ENCODE data around the gene CFAP74. TPM values are rescaled to one million over a fixed set of nuclear protein-coding genes. Genes with fewer than 3 reads are reported as not detected.

CFAP74 gene
- total and polyA plus RNA-seq, 3 donors from 2014 or later = 16.4 to 25.5 (median 24.9) TPM

DNA sequence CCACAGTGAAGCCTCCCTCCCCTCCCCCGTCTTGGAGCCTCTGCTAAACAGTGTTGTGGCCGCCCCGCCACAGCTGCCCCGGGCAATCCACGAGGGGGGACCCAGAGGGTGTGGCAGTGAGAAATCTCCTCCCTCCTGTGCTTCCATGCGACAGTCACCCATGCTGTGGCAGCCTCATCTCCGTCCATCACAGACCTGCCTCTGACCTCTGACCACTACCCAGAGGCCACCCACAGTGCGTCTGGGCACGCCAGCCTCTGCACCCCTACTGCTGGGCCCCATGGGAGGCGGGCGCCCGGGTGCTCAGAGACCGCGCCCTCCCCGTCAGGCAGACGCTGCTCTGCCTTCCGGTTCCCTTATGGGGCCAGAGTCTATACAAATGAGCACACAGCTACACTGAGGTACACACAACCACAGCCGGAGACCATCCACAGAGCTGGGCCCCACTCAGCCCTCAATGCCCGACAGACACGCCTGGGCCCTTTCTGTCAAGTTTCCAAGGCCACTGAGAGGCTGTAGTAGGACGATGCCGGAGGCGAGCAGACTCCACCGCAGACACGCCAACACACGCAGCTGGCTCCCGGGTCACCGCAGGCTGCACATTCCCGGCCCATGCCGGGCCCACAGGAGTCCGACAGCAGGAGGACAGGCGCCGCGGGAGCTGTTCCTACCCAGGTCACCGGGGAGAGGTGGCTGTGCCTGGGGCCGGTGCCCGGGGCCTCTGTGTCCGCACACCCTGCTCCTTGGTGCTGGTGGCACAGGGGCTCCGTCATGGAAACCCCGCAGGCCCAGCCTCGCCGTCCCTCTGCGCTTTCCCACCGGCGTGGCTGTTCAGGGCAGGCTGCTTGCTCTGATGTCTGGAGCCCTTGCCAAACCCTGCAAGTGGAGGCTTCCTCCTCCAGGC is 60.6 kb downstream of the CFAP74 start:
- intact Hi-C loops (cut with DNase I; ENCODE audit: low total_unique reads) = loop anchor here (5.0 kb wide), 1 partner anchor 99 kb away; no protein-coding TSS in a partner anchor
- 93 to 94% methylated on average over 23 to 33 of the region's 45 CpGs for WGBS, 2 donors

DNA sequence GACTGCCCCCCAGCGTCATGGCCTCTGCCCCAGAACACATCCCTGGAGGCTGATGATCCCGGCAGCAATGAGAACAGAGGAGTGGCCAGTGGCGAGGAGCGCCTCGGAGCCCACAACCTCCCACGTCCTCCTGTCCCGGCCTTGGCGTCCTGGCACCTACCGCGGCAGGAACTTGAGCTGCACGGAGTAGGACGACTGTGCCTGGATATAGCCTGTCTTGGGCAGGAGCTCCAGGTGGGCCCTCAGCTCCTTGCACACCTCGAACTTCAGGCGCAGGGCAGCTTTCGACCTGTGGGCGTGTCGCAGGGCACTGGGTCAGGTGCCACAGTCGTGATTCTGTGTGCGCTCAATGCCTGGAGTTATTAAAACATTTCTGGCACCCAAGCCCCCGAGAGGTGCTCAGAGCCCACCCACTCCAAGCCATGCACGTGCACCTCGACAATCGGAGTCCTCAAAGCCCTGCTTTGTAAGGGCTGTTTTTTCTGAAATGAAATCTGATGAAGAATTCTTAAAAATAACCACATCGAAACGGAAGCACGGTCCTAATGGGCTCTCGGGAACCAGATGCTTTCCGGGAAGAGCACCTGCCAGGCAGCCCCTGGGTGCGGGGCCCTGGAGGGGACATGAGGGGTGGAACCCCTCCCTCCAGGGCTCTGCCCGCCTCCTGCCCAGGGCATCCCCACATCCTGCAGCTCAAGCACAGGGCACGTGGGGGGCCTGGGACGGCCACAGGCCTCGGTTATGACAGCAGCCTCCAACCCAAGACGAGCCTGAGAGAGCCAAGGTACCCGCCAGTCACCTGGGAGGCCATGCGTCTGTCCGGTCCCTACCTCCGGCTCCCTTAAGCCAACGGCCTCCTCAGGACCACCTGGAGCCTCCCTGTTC is 61.5 kb downstream of the CFAP74 start:
- Histone ChIP-seq H3K27me3 (no peaks in the 10 kb centered on the region), H3K9me3 (no peaks in the 10 kb centered on the region), H3K4me1 (peaks cover 16% of the 10 kb centered on the region), H3K36me3 (ENCODE audit: low read depth, missing control alignments) (no peaks in the 10 kb centered on the region), H3K27ac (no peak overlapping the region), H3K4me3 (no peak overlapping the region)
- TF ChIP-seq, protein P1, sequence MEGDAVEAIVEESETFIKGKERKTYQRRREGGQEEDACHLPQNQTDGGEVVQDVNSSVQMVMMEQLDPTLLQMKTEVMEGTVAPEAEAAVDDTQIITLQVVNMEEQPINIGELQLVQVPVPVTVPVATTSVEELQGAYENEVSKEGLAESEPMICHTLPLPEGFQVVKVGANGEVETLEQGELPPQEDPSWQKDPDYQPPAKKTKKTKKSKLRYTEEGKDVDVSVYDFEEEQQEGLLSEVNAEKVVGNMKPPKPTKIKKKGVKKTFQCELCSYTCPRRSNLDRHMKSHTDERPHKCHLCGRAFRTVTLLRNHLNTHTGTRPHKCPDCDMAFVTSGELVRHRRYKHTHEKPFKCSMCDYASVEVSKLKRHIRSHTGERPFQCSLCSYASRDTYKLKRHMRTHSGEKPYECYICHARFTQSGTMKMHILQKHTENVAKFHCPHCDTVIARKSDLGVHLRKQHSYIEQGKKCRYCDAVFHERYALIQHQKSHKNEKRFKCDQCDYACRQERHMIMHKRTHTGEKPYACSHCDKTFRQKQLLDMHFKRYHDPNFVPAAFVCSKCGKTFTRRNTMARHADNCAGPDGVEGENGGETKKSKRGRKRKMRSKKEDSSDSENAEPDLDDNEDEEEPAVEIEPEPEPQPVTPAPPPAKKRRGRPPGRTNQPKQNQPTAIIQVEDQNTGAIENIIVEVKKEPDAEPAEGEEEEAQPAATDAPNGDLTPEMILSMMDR (IDR thresholded peaks at IDR 0.05) = no peak
- no peak for TF ChIP-seq POLR2A (IDR thresholded peaks at IDR 0.05)
- intact Hi-C loops (cut with DNase I; ENCODE audit: low total_unique reads) = loop anchor here (5.0 kb wide), 1 partner anchor 100 kb away; no protein-coding TSS in a partner anchor
- WGBS, 2 donors = 78 to 81% methylated on average over 27 to 39 of the region's 39 CpGs
- no peak for DNase-seq

More for the DNA sequence above, 60.6 kb downstream of the CFAP74 start:
- peaks cover 17% of the 10 kb centered on the region for H3K4me1 ChIP-seq
- H3K9me3 ChIP-seq = no peaks in the 10 kb centered on the region
- no peaks in the 10 kb centered on the region for H3K27me3 ChIP-seq
- no peaks in the 10 kb centered on the region for H3K36me3 ChIP-seq (ENCODE audit: low read depth, missing control alignments)
- H3K4me3 ChIP-seq = no peak overlapping the region
- DNase-seq = no peak
- H3K27ac ChIP-seq = no peak overlapping the region
- TF ChIP-seq POLR2A (IDR thresholded peaks at IDR 0.05) = no peak
- TF ChIP-seq, protein P1 (IDR thresholded peaks at IDR 0.05) = no peak

DNA sequence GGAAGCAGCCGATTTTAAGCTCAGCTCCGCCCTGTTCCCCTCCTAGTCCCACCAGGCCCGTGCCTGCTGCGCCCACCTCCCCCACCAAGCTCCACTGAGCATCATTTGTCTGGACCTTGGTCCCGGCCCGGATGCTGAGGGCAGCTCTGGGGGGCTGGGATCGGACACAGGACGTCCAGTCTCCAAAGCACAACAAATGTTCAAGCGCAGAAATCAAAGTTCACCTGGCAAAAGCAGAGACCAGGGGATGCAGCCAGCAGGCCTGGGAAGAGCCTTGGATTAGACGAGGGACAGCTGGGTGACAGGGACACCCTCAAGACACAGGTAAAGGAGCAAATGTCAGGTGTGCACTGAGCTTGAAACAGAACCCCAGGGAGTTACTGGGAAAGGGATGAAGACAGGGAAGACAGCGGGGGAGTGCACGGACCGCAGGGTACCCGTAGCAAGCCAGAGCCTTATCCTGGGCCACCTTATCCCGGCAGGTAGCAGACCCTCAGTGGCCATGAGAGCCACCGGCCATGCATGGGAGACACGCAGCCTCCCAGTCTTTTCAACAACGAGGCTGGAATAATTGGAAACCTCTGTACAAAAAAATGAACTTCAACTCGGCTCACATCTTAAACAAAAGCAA is 62.3 kb downstream of the CFAP74 start:
- no peak for DNase-seq
- intact Hi-C loops (cut with DNase I; ENCODE audit: low total_unique reads) = loop anchor here (5.0 kb wide), 1 partner anchor 101 kb away; no protein-coding TSS in a partner anchor
- no peak overlapping the region for H3K4me3 ChIP-seq
- TF ChIP-seq, protein P1 (IDR thresholded peaks at IDR 0.05) = no peak
- no peak for TF ChIP-seq POLR2A (IDR thresholded peaks at IDR 0.05)
- H3K27ac ChIP-seq = no peak overlapping the region
- H3K9me3 ChIP-seq = no peaks in the 10 kb centered on the region
- H3K4me1 ChIP-seq = peaks cover 8% of the 10 kb centered on the region
- no peaks in the 10 kb centered on the region for H3K36me3 ChIP-seq (ENCODE audit: low read depth, missing control alignments)
- 81 to 83% methylated on average over 18 to 19 of the region's 19 CpGs for WGBS, 2 donors
- H3K27me3 ChIP-seq = no peaks in the 10 kb centered on the region

DNA sequence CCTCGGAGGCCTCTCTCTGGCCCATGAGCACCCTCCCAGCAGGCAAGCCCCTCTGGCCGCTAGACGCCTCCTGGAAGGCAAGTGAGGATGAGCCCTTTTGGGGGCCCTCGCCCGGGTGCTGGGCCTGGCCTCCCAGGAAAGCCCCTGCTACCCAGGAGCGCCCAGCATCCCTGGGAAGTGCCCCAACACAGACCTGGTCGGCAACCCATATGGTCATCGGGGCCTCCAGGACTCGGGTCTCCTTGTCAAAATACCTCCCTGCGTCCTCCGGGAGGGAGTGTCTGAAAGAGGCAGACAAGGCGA is 63.5 kb downstream of the CFAP74 start:
- Histone ChIP-seq H3K9me3 (no peaks in the 10 kb centered on the region), H3K27ac (no peak overlapping the region), H3K36me3 (ENCODE audit: low read depth, missing control alignments) (no peaks in the 10 kb centered on the region), H3K4me3 (no peak overlapping the region), H3K27me3 (no peaks in the 10 kb centered on the region), H3K4me1 (peaks cover 4% of the 10 kb centered on the region)
- 89 to 94% methylated on average over 10 to 12 of the region's 12 CpGs for WGBS, 2 donors
- no peak for DNase-seq
- TF ChIP-seq, protein P1 (IDR thresholded peaks at IDR 0.05) = no peak
- no peak for TF ChIP-seq POLR2A (IDR thresholded peaks at IDR 0.05)
- intact Hi-C loops (cut with DNase I; ENCODE audit: low total_unique reads) = loop anchor here (5.0 kb wide), 1 partner anchor 102 kb away; no protein-coding TSS in a partner anchor

All from testis (tissue), 3 donors.